ENCODE measurements around the gene CD2AP.
"Not testable (repeated sequence)": the region's sequence is repeated elsewhere in the genome, so short reads cannot be mapped to it uniquely, and the experiment has no call there.

Gene CD2AP

GRCh38 chr6:47631797-47632196, 154.2 kb downstream of the CD2AP start:
- H3K36me3 Mint-ChIP-seq (ENCODE audit: low read depth): no peaks in the 10 kb centered on the region
- H3K27ac Mint-ChIP-seq: no peak overlapping the region
- no peak overlapping the region for H3K4me3 Mint-ChIP-seq
- intact Hi-C loops (cut with micrococcal nuclease): loop anchor here (2.0 to 5.0 kb wide), 3 partner anchors 101 to 1776 kb away; no protein-coding TSS in a partner anchor
- no peaks in the 10 kb centered on the region for H3K9me3 Mint-ChIP-seq
- H3K4me1 Mint-ChIP-seq (ENCODE audit: low read depth): no peaks in the 10 kb centered on the region
- H3K27me3 Mint-ChIP-seq: peaks cover 2% of the 10 kb centered on the region

DNA sequence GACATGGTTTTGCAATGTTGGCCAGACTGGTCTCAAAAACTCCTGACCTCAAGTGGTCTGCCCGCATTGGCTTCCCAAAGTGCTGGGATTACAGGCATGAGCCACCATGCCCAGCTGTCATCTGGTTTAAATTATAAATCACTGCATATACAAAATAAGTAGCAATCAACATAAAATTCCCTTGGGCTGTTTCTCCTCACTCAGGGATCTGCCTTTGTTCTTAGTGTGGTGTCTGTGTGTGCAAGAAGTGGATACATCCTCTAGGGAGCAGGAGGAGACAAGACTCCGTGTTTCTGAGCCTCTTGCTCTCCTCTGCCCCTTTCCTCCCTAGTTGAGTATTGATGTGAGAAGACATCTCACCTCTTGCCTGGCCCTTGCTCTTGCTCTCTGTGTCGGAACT, 155.6 kb downstream of the CD2AP start:
- intact Hi-C loops (cut with micrococcal nuclease): loop anchor here (5.0 kb wide), 2 partner anchors 99 to 1774 kb away; no protein-coding TSS in a partner anchor
- no peak overlapping the region for H3K27ac Mint-ChIP-seq
- H3K4me1 Mint-ChIP-seq (ENCODE audit: low read depth): no peaks in the 10 kb centered on the region

DNA sequence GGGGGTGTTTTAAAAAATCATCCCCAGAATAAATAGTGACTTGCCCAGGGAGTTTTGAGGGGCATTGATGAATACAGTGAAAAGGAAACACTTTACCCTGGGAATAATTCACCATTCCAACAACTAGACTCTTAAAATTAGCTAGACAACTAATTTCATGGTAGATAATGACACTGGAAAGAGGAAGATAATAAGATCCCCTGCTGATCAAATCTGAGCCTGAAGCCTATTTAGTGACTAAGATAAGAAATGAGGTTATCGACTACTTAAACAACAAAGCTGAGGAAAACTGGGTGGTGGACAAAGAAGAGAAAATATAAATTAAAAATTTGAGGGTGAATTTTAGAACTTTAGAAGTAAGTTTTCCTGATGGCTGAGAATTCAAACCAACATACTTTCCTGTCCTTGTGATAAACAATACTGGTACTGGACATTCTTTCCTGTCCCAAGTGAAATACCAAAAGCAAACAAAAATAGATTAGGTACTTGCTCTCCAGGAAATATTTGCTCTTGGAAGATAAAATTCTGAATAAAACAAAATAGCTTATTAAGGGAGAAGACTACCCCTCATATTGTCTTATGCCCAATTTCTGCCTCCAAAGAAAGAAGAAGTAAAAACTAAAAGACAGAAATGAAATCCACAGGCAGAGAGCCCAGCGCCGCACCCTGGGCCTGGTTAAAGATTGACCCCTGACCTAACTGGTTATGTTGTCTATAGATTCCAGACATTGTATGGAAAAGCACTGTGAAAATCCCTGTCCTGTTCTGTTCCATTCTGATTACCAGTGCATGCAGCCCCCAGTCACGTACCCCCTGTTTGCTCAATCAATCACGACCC, 156.8 kb downstream of the CD2AP start:
- intact Hi-C loops (cut with micrococcal nuclease): loop anchor here (5.0 kb wide), 2 partner anchors 98 to 1773 kb away; no protein-coding TSS in a partner anchor
- H3K4me1 Mint-ChIP-seq (ENCODE audit: low read depth): no peaks in the 10 kb centered on the region
- H3K9me3 Mint-ChIP-seq: no peaks in the 10 kb centered on the region
- H3K27me3 Mint-ChIP-seq: peaks cover 2% of the 10 kb centered on the region
- H3K36me3 Mint-ChIP-seq (ENCODE audit: low read depth): no peaks in the 10 kb centered on the region
- no peak overlapping the region for H3K27ac Mint-ChIP-seq
- H3K4me3 Mint-ChIP-seq: no peak overlapping the region

More for the DNA sequence above, 155.6 kb downstream of the CD2AP start:
- Mint-ChIP-seq H3K27me3 (peaks cover 2% of the 10 kb centered on the region), H3K9me3 (no peaks in the 10 kb centered on the region), H3K4me3 (no peak overlapping the region), H3K36me3 (ENCODE audit: low read depth) (no peaks in the 10 kb centered on the region)

- no peaks in the 10 kb centered on the region for H3K27me3 Mint-ChIP-seq
- H3K9me3 Mint-ChIP-seq: peaks cover 3% of the 10 kb centered on the region
- no peak overlapping the region for H3K27ac Mint-ChIP-seq
- peaks cover 9% of the 10 kb centered on the region for H3K4me1 Mint-ChIP-seq (ENCODE audit: low read depth)
- H3K4me3 Mint-ChIP-seq: no peak overlapping the region
- intact Hi-C loops (cut with micrococcal nuclease): no loop called here
- H3K36me3 Mint-ChIP-seq (ENCODE audit: low read depth): no peaks in the 10 kb centered on the region
These were observed 169.1 kb downstream of the CD2AP start for GRCh38 chr6:47646689-47647088.

- no peaks in the 10 kb centered on the region for H3K27me3 Mint-ChIP-seq
- H3K36me3 Mint-ChIP-seq (ENCODE audit: low read depth): no peaks in the 10 kb centered on the region
- peaks cover 9% of the 10 kb centered on the region for H3K4me1 Mint-ChIP-seq (ENCODE audit: low read depth)
- intact Hi-C loops (cut with micrococcal nuclease): no loop called here
- no peaks in the 10 kb centered on the region for H3K9me3 Mint-ChIP-seq
- no peak overlapping the region for H3K4me3 Mint-ChIP-seq
- H3K27ac Mint-ChIP-seq: no peak overlapping the region
These were observed 169.6 kb downstream of the CD2AP start for GRCh38 chr6:47647188-47647587.

- H3K36me3 Mint-ChIP-seq (ENCODE audit: low read depth); intact Hi-C loops (cut with micrococcal nuclease); H3K4me1 Mint-ChIP-seq (ENCODE audit: low read depth); H3K27ac Mint-ChIP-seq; H3K4me3 Mint-ChIP-seq; H3K9me3 Mint-ChIP-seq; H3K27me3 Mint-ChIP-seq: not testable (repeated sequence)
These were observed 170.0 kb downstream of the CD2AP start for GRCh38 chr6:47647626-47648025.

DNA sequence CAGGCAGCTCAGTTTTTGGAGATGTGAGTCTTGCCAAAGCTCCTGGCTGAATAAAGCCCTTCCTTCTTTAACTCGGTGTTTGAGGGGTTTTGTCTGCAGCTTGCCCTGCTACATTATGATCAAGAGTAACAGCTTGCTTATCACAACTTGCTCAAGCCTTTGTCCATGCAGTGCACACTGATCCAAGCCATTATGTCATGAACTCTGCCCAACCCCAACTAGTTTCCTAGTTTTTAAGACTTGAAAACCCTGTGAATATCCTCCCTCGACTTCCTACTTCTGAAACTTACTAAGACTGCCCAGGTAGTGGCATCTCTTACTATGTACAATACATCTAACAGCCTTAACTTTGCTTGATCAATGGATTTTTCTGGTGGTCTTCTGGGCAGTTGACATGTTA, 170.4 kb downstream of the CD2AP start:
- Mint-ChIP-seq H3K27ac (no peak overlapping the region), H3K9me3 (no peaks in the 10 kb centered on the region), H3K4me1 (ENCODE audit: low read depth) (peaks cover 9% of the 10 kb centered on the region), H3K27me3 (no peaks in the 10 kb centered on the region), H3K36me3 (ENCODE audit: low read depth) (no peaks in the 10 kb centered on the region), H3K4me3 (no peak overlapping the region)
- intact Hi-C loops (cut with micrococcal nuclease): no loop called here

GRCh38 chr6:47650553-47651432, 173.2 kb downstream of the CD2AP start:
- H3K27ac Mint-ChIP-seq: no peak overlapping the region

GRCh38 chr6:47651505-47651944, 173.9 kb downstream of the CD2AP start:
- intact Hi-C loops (cut with micrococcal nuclease): no loop called here
- no peaks in the 10 kb centered on the region for H3K9me3 Mint-ChIP-seq
- peaks cover 9% of the 10 kb centered on the region for H3K4me1 Mint-ChIP-seq (ENCODE audit: low read depth)

More at GRCh38 chr6:47650553-47651432, 173.2 kb downstream of the CD2AP start:
- no peaks in the 10 kb centered on the region for H3K27me3 Mint-ChIP-seq
- intact Hi-C loops (cut with micrococcal nuclease): no loop called here
- no peaks in the 10 kb centered on the region for H3K36me3 Mint-ChIP-seq (ENCODE audit: low read depth)
- H3K4me1 Mint-ChIP-seq (ENCODE audit: low read depth): peaks cover 9% of the 10 kb centered on the region
- H3K9me3 Mint-ChIP-seq: no peaks in the 10 kb centered on the region
- no peak overlapping the region for H3K4me3 Mint-ChIP-seq

DNA sequence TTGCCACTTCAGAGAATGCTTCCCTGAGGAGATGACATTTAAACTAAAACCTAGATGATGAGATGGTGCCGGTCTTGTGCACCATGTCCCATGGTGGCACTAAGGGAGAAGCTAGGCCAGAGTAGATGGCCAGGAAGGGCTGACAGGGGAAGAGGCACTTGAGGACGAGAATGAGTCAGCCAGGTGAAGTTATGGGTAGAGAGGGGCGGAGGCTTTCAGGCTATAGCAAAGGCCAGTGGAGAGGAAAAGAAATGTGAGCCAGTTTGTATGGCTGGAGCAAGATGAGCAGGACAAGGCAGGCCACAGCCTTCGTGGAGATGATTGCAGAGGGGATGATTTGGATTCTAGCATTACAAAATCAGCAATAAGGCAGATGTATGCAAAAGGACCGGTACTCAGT, 176.1 kb downstream of the CD2AP start:
- H3K27ac Mint-ChIP-seq: no peak overlapping the region

More at GRCh38 chr6:47651505-47651944, 173.9 kb downstream of the CD2AP start:
- no peaks in the 10 kb centered on the region for H3K36me3 Mint-ChIP-seq (ENCODE audit: low read depth)
- no peak overlapping the region for H3K4me3 Mint-ChIP-seq
- H3K27ac Mint-ChIP-seq: no peak overlapping the region
- no peaks in the 10 kb centered on the region for H3K27me3 Mint-ChIP-seq

DNA sequence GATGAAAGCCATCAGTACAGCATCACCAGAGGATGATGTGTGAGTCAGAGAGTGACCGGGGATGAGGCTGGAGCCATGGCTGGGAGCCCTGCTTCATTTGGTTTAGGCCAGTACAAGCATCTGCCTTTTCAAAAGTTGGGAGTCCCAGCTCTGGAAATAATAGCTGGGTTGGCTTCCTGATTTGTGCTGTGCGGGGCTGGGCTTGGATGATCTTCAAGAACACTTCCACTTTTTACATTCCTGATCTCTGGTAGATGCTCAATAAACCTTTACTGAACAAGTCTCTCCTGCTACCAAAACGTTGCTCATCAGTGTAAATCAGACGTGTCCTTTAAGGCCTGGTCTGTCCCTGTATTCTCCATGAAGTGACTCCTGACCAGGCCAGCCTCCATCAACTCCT, 176.7 kb downstream of the CD2AP start:
- no peaks in the 10 kb centered on the region for H3K9me3 Mint-ChIP-seq
- intact Hi-C loops (cut with micrococcal nuclease): no loop called here
- no peaks in the 10 kb centered on the region for H3K4me1 Mint-ChIP-seq (ENCODE audit: low read depth)
- no peak overlapping the region for H3K4me3 Mint-ChIP-seq
- H3K27ac Mint-ChIP-seq: no peak overlapping the region
- no peaks in the 10 kb centered on the region for H3K27me3 Mint-ChIP-seq
- H3K36me3 Mint-ChIP-seq (ENCODE audit: low read depth): no peaks in the 10 kb centered on the region

More for the DNA sequence above, 176.1 kb downstream of the CD2AP start:
- H3K9me3 Mint-ChIP-seq: no peaks in the 10 kb centered on the region
- H3K4me3 Mint-ChIP-seq: no peak overlapping the region
- no peaks in the 10 kb centered on the region for H3K4me1 Mint-ChIP-seq (ENCODE audit: low read depth)
- no peaks in the 10 kb centered on the region for H3K36me3 Mint-ChIP-seq (ENCODE audit: low read depth)
- intact Hi-C loops (cut with micrococcal nuclease): no loop called here
- no peaks in the 10 kb centered on the region for H3K27me3 Mint-ChIP-seq

GRCh38 chr6:47655719-47656595, 178.4 kb downstream of the CD2AP start:
- H3K4me3 Mint-ChIP-seq: no peak overlapping the region
- H3K4me1 Mint-ChIP-seq (ENCODE audit: low read depth): no peaks in the 10 kb centered on the region
- no peaks in the 10 kb centered on the region for H3K36me3 Mint-ChIP-seq (ENCODE audit: low read depth)
- intact Hi-C loops (cut with micrococcal nuclease): no loop called here
- no peak overlapping the region for H3K27ac Mint-ChIP-seq
- no peaks in the 10 kb centered on the region for H3K27me3 Mint-ChIP-seq
- no peaks in the 10 kb centered on the region for H3K9me3 Mint-ChIP-seq

- no peaks in the 10 kb centered on the region for H3K4me1 Mint-ChIP-seq (ENCODE audit: low read depth)
- intact Hi-C loops (cut with micrococcal nuclease): no loop called here
- peaks cover 2% of the 10 kb centered on the region for H3K27me3 Mint-ChIP-seq
- H3K4me3 Mint-ChIP-seq: no peak overlapping the region
- H3K27ac Mint-ChIP-seq: no peak overlapping the region
- no peaks in the 10 kb centered on the region for H3K9me3 Mint-ChIP-seq
- H3K36me3 Mint-ChIP-seq (ENCODE audit: low read depth): no peaks in the 10 kb centered on the region
These were observed 184.4 kb downstream of the CD2AP start for GRCh38 chr6:47661960-47662359.
